Stimulated activated naive CD4-positive, alpha-beta T cell (primary cell): ENCODE data around the gene CLEC4M.

Experiments
- DNase-seq, 6 experiments: peaks; one replicate each; lab custom pipeline; 2025; lab: John Stamatoyannopoulos, UW

Gene CLEC4M

GRCh38 chr19:7762719-7763293 is at the start of gene CLEC4M:
Gene CLEC4M (plus strand): TSS chr19:7763243. CDS start chr19:7763267, 24 bp downstream.
- no peak for DNase-seq

GRCh38 chr19:7715671-7716070 is 47.4 kb upstream of the CLEC4M start:
- no peak for DNase-seq

GRCh38 chr19:7716762-7717161 is 46.3 kb upstream of the CLEC4M start:
- DNase-seq, result no peak

- no peak for DNase-seq
These were observed 44.4 kb upstream of the CLEC4M start for GRCh38 chr19:7718668-7719067.

- DNase-seq, result no peak
These were observed 42.7 kb upstream of the CLEC4M start for GRCh38 chr19:7720351-7720750.

GRCh38 chr19:7722231-7722651 is 40.8 kb upstream of the CLEC4M start:
- no peak for DNase-seq

- DNase-seq, result no peak
These were observed 37.3 kb upstream of the CLEC4M start for GRCh38 chr19:7725791-7726190.

- DNase-seq, result no peak
These were observed 33.8 kb upstream of the CLEC4M start for GRCh38 chr19:7729211-7729610.

- peak in 1 of 6 experiments; percentile 16 for DNase-seq
These were observed 33.2 kb upstream of the CLEC4M start for GRCh38 chr19:7729831-7730285.

GRCh38 chr19:7730286-7731217 is 32.5 kb upstream of the CLEC4M start:
- no peak for DNase-seq

- DNase-seq, result no peak
These were observed 31.8 kb upstream of the CLEC4M start for GRCh38 chr19:7731218-7731595.

- DNase-seq, result no peak
These were observed 31.4 kb upstream of the CLEC4M start for GRCh38 chr19:7731615-7732014.

- no peak for DNase-seq
These were observed 31.0 kb upstream of the CLEC4M start, which contains the start of gene CLEC4G for GRCh38 chr19:7732045-7732444. Gene CLEC4G (minus strand): TSS chr19:7732110. CDS start chr19:7732102, 8 bp downstream.

- no peak for DNase-seq
These were observed 29.7 kb upstream of the CLEC4M start for GRCh38 chr19:7733376-7733775.

GRCh38 chr19:7734220-7735203 is 28.5 kb upstream of the CLEC4M start:
- no peak for DNase-seq

GRCh38 chr19:7736148-7736547 is 26.9 kb upstream of the CLEC4M start:
- no peak for DNase-seq

- no peak for DNase-seq
These were observed 25.8 kb upstream of the CLEC4M start for GRCh38 chr19:7737215-7737614.

GRCh38 chr19:7738023-7738422 is 25.0 kb upstream of the CLEC4M start:
- no peak for DNase-seq

GRCh38 chr19:7739211-7739755 is 23.8 kb upstream of the CLEC4M start:
- no peak for DNase-seq

GRCh38 chr19:7739801-7740681 is 23.0 kb upstream of the CLEC4M start:
- no peak for DNase-seq

GRCh38 chr19:7740682-7741054 is 22.4 kb upstream of the CLEC4M start:
- DNase-seq, result no peak
